Measurements from ENCODE around the gene SLC1A3. TPM values are rescaled to one million over a fixed set of nuclear protein-coding genes. Genes with fewer than 3 reads are reported as not detected.

Gene SLC1A3
- total RNA-seq, 2 donors from 2014 or later, result 11.2 to 18.5 TPM

DNA sequence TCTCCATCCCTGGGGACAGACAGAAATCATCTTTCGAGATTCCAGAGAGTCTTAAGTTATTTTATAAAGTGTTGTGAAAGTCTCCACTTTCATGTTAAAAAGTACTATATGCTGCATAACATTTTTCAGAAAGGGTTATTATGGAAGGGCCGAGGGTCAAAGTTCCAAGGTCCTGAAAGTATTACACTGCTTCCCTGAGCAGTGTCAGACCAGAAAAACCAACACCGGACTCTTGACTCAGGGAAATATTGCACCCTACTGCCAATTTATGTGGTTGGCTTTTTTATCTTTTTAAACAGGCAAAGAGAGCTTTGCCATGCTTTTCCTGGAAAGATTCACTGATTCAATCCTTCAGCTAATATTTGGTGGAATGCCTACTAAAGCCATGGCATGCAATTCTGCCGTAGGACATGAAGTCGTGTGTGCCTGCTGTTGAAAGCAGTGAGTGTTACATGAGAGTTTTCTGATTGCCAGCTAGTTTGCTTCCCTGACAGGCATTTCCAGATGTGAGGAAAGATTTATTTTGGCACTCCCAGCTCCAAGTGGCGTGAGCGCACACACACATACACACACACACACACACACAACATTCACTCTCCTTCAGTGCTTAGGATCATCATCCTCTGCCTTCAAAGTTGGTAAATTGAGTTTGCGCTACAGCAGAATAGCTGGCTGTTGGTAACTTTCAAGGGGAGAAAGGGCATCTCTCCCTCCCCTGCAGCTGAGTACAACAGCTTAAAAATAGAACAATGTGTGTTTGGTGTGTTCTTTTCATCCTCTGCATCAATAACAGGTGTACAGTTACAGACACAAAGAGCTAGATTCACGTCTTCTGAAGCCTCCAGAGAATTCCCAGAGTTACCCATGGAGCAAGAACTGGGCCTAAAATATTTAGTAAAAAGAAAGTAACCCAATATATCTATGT, 45.6 kb downstream of the SLC1A3 start:
- no peaks in the 10 kb centered on the region for H3K4me1 ChIP-seq
- 58 to 64% methylated on average over 9 of the region's 9 CpGs for WGBS, 2 donors
- H3K27me3 ChIP-seq, result no peaks in the 10 kb centered on the region
- no peaks in the 10 kb centered on the region for H3K9me3 ChIP-seq
- H3K4me3 ChIP-seq, result no peak overlapping the region
- H3K27ac ChIP-seq, result no peak overlapping the region
- H3K36me3 ChIP-seq (replicated peaks in 1 of 2; ENCODE audit: insufficient read depth in 1 of 2, low read depth in 2 of 2), result no peaks in the 10 kb centered on the region
- DNase-seq (no peak), ATAC-seq (no peak)
- intact Hi-C loops (cut with DNase I), result no loop called here
- TF ChIP-seq, protein P1, sequence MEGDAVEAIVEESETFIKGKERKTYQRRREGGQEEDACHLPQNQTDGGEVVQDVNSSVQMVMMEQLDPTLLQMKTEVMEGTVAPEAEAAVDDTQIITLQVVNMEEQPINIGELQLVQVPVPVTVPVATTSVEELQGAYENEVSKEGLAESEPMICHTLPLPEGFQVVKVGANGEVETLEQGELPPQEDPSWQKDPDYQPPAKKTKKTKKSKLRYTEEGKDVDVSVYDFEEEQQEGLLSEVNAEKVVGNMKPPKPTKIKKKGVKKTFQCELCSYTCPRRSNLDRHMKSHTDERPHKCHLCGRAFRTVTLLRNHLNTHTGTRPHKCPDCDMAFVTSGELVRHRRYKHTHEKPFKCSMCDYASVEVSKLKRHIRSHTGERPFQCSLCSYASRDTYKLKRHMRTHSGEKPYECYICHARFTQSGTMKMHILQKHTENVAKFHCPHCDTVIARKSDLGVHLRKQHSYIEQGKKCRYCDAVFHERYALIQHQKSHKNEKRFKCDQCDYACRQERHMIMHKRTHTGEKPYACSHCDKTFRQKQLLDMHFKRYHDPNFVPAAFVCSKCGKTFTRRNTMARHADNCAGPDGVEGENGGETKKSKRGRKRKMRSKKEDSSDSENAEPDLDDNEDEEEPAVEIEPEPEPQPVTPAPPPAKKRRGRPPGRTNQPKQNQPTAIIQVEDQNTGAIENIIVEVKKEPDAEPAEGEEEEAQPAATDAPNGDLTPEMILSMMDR (IDR thresholded peaks at IDR 0.05), result no peak
- no peak for TF ChIP-seq POLR2A (IDR thresholded peaks at IDR 0.05)

DNA sequence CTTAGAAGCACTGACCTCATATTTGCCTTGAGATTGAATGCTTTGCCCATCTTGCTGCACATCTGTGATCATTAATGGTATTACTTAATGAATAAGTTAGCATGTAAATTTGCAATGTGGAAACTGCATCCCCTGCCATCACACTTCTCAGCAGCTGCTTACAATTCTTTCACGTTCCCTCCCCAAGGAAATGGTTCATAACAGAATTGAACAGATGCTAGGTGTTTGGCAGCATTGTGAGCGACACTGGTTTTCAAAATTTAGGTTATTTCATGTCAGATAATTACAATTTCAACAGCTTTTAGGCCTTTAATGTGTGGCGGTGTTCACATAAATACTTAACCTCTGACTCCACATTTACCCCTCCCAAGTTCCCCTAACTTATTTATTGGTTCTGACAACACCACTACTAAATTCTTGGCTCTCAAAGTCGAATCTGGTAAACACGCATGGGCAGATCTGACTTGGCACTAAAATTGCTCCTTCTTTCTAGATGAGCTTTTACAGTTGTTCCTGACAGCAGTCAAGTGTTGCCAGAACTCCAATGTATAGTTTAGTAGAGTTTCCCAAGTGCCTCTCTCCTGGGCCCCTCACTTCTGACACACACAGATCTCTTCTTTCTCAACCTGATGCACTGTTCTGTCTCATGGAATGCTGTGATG, 46.8 kb downstream of the SLC1A3 start:
- Histone ChIP-seq H3K4me3 (no peak overlapping the region), H3K27me3 (no peaks in the 10 kb centered on the region), H3K4me1 (peaks cover 6% of the 10 kb centered on the region), H3K9me3 (no peaks in the 10 kb centered on the region), H3K27ac (no peak overlapping the region), H3K36me3 (replicated peaks in 1 of 2; ENCODE audit: insufficient read depth in 1 of 2, low read depth in 2 of 2) (no peaks in the 10 kb centered on the region)
- DNase-seq, result no peak
- no peak for TF ChIP-seq POLR2A (IDR thresholded peaks at IDR 0.05)
- ATAC-seq, result no peak
- intact Hi-C loops (cut with DNase I), result no loop called here
- 64 to 74% methylated on average over 5 of the region's 5 CpGs for WGBS, 2 donors

DNA sequence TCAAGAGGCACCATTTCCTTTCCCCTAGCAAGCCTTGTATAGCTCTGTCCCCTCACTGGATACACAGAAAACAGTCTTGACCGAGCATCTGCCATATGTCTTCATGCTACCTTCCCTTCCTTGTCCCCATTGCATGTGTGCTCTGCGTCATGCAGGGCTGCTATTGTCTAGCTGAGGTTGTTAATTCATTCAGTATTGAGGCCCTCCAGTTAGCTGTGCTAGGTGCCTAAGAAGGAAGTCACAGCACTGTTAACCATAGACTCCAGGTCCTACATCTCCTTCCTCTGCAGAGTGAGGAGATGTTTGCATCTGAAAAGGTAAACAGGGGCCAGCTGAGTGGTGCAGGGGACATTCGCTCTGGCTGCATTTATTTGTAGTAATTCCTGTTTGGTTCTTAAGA, 48.2 kb downstream of the SLC1A3 start:
- H3K4me3 ChIP-seq, result no peak overlapping the region
- no peaks in the 10 kb centered on the region for H3K9me3 ChIP-seq
- intact Hi-C loops (cut with DNase I), result no loop called here
- ATAC-seq, result no peak
- TF ChIP-seq, protein P1 (IDR thresholded peaks at IDR 0.05), result no peak
- TF ChIP-seq POLR2A (IDR thresholded peaks at IDR 0.05), result no peak
- H3K36me3 ChIP-seq (replicated peaks in 1 of 2; ENCODE audit: insufficient read depth in 1 of 2, low read depth in 2 of 2), result no peaks in the 10 kb centered on the region
- no peak overlapping the region for H3K27ac ChIP-seq
- DNase-seq, result no peak
- H3K4me1 ChIP-seq, result peaks cover 9% of the 10 kb centered on the region
- WGBS, 2 donors, result 64 to 74% methylated on average over 3 of the region's 3 CpGs
- H3K27me3 ChIP-seq, result no peaks in the 10 kb centered on the region

DNA sequence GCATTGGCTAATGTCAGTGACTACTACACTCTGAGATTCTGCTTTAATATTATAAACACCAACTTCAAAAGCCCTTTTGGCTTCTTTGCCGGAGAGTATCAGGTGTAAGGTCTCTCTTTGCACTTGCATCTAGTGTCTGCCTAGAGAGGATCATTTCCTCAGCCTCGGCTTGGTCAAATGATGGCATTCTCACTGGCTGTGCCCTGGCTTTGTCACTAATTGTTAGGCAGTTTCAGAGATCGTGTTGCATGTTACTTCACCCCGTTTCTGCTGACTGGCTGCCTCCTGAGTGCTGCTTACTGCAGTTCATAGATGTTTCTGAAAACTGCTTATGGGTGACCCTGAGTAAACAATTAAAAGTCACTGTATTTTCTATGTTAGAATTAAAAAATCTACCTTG, 48.8 kb downstream of the SLC1A3 start:
- peak; percentile 34 for ATAC-seq

DNA sequence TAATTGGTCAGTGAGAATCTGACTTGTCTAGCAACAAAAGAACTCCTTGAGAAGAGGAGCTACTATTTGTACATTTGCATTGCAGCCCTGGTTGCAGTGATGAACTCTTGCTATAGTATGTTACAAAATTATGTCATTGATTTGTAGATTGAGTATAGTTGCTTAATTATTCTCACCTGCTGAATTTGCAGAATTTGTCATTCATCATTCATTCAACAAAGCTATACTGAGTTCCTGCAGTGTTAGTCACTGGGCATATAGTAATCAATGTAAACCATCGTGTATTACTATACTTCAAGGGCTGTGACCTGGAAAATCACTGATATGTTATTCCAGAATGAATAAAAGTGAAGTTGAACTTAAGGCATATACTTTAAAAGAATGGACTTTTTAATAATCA, 50.1 kb downstream of the SLC1A3 start:
- TF ChIP-seq, protein P1 (IDR thresholded peaks at IDR 0.05), result no peak
- Histone ChIP-seq H3K4me3 (no peak overlapping the region), H3K36me3 (replicated peaks in 1 of 2; ENCODE audit: insufficient read depth in 1 of 2, low read depth in 2 of 2) (no peaks in the 10 kb centered on the region), H3K27ac (peak overlapping the region in 1 of 4 donors; percentile 84), H3K27me3 (no peaks in the 10 kb centered on the region), H3K4me1 (peaks cover 9% of the 10 kb centered on the region), H3K9me3 (no peaks in the 10 kb centered on the region)
- 40 to 43% methylated on average over 1 of the region's 1 CpG for WGBS, 2 donors
- DNase-seq, result no peak
- intact Hi-C loops (cut with DNase I), result no loop called here
- ATAC-seq, result no peak

More for the DNA sequence above, 48.8 kb downstream of the SLC1A3 start:
- intact Hi-C loops (cut with DNase I), result no loop called here
- Histone ChIP-seq H3K4me3 (no peak overlapping the region), H3K4me1 (peaks cover 9% of the 10 kb centered on the region), H3K27ac (peak overlapping the region in 1 of 4 donors; percentile 7), H3K9me3 (no peaks in the 10 kb centered on the region), H3K36me3 (replicated peaks in 1 of 2; ENCODE audit: insufficient read depth in 1 of 2, low read depth in 2 of 2) (no peaks in the 10 kb centered on the region), H3K27me3 (no peaks in the 10 kb centered on the region)
- TF ChIP-seq, protein P1 (IDR thresholded peaks at IDR 0.05), result no peak
- no peak for TF ChIP-seq POLR2A (IDR thresholded peaks at IDR 0.05)
- 24 to 32% methylated on average over 4 of the region's 4 CpGs for WGBS, 2 donors
- peak in 2 of 4 donors; percentile 18 to 52 for DNase-seq

Data from body of pancreas (tissue), 4 donors.